GM19452 (cell line): ENCODE data around the gene CREB3L1.

ENCODE experiments used
- ATAC-seq: cut with Tn5 transposase; IDR thresholded peaks from one replicate; pipeline ENCODE4 v1.9.1; 2021; ENCODE audit not compliant: unreplicated experiment

CREB3L1 gene

DNA sequence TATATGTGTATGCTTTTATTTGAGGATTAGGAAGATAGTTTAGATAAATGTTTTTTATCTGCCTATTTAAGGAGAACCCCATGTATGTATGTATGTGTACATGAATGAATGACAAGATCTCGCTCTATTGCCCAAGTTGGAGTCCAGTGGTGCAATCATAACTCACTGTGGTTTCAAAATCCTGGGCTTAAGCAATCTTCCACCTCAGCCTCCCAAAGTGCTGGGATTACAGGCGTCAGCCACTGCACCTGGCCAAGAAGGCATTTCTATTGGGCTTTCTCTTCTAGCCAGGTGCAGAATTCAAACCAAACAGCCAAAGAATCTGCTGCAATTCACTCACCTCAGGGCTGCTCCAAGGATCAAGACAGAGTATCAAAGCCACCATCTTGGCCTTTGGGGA is 44.3 kb downstream of the CREB3L1 start:
- ATAC-seq = no peak

DNA sequence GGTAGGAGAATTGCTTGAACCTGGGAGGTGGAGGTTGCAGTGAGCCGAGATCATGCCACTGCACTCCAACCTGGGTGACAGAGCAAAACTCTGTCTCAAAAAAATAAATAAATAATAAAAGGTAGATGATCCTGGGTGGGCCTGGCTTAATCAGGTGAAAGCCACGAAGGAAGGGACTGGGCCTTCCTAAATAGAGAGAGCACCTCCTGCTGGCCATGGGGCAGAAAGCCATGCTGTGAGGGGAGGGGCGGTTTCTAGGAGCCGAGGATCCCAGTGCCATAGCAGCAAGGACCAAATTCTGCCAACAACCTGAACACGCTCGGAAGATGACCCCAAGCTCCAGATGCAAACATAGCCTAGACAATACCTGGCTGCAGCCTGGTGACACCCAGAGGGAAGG is 45.3 kb downstream of the CREB3L1 start:
- ATAC-seq = no peak

DNA sequence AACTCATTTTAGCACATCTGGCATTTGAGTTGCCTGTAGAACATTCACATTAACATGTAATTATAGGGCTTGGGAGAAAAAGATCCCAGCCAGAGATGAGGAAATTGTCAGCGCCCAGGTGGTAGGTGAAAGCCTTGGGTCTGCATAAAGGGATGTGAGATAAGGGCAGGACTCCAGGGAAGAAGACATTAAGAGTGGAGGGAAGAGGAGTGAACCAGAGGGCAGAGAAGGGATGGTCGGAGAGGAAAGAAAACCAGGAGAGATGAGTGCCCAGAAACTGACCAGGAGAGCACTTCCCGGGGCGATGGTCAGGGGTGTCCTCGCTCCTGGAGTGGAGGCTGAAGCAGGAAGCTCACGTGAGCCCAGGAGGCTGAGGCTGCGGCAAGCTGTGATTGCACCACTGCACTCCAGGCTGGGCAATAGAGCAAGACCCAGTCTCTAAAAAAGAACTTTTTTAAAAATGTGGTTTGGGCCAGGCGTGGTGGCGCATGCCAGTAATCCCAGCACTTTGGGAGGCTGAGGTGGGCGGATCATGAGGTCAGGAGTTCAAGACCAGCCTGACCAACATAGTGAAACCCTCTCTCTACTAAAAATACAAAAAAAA is 49.5 kb downstream of the CREB3L1 start:
- ATAC-seq = no peak

- ATAC-seq = no peak
Observed at GRCh38 chr11:46327829-46328228, 50.4 kb downstream of the CREB3L1 start.

GRCh38 chr11:46330154-46330553 is 52.7 kb downstream of the CREB3L1 start:
- ATAC-seq = no peak

GRCh38 chr11:46330563-46331281 is 53.3 kb downstream of the CREB3L1 start:
- ATAC-seq = no peak

GRCh38 chr11:46331282-46331984 is 54.0 kb downstream of the CREB3L1 start:
- ATAC-seq = no peak

GRCh38 chr11:46332093-46332567 is 54.7 kb downstream of the CREB3L1 start:
- no peak for ATAC-seq

- ATAC-seq = no peak
Observed at GRCh38 chr11:46332568-46333393, 55.3 kb downstream of the CREB3L1 start.

DNA sequence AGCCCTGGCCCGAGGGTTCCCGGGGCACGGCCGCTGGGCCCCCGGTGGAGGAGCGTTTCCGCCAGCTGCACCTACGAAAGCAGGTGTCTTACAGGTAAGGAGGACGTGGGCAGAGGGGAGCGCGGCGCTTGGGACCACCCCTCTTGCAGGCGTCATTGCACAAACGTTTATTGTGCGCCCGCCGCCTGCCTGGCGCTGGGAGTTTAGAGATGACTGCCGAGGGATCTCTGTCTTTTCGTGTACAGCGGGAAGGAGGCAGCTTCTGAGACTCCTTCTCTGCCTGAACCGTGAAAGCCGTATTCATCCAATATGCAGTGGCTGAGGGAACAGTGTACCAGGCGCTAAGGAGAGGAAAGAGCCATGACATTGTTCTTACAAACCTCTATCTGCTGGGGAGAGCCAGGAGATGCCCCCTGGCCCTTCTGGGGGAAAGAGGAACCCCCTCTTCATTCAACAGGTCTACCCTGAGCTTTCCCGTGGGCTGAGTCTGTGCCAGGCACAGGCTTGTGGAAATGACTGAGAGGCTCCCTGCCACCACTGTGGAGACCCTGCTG is 56.0 kb downstream of the CREB3L1 start:
- no peak for ATAC-seq

- no peak for ATAC-seq
Observed at GRCh38 chr11:46334211-46334610, 56.7 kb downstream of the CREB3L1 start.

GRCh38 chr11:46335271-46335670 is 57.8 kb downstream of the CREB3L1 start:
- ATAC-seq = no peak

DNA sequence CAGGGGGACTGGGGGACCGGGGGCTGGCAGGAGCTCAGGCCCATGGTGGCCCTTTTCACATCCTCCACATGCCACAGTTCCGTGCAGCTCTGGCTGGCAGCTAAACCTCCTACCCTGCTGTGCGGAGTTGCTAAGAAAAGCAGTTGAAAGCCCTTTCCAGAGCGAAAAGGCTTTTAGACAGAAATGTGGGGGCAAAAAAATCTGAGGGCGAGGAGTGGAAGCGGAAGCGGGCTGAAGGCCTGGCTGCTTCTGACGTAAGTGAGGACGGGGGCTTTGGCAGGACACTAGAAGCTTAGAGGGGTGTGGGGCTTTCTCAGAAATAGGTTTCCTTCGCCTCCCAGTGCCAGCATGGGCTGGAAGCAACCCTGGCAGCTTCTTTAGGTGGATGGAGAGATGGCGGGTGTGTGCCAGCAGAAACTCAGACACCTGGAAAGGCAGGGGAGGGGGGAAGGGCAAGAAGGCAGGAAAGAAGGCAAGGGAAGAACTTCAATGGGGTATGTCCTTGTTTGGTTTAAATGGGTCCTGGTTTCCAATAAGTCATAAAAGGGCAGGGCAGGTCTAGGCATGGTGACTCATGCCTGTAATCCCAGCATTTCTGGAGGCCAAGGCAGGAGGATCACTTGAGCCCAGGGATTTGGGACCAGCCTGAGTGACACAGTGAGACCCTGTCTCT is 58.6 kb downstream of the CREB3L1 start:
- ATAC-seq = no peak

DNA sequence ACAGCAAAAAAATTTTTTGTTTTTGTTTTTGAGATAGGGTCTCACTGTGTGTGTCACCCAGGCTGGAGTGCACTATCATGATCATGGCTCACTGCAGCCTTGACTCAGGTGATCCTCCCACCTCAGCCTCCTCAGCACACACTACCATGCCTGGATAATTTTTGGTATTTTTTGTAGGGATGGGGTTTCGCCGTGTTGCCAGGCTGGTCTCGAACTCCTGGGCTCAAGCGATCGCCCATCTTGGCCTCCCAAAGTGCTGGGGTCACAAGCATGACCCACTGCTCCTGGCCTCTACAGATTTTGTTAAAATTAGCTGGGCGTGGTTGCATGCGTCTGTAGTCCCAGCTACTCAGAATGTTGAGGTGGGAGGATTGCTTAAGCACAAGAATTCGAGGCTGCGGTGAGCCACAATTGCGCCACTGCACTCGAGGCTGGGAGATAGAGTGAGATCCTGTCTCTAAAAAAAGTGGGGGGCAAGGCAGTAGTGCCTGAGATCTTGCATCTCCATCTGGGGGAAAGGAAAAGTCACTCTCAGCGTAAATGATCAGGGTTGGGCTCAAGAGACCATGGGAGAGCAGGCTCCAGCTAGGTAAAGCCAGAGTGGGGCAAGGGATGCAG is 59.2 kb downstream of the CREB3L1 start:
- no peak for ATAC-seq

- no peak for ATAC-seq
Observed at GRCh38 chr11:46337626-46338345, 60.3 kb downstream of the CREB3L1 start.

- ATAC-seq = no peak
Observed at GRCh38 chr11:46338636-46338987, 61.1 kb downstream of the CREB3L1 start.

GRCh38 chr11:46338988-46339666 is 61.7 kb downstream of the CREB3L1 start:
- ATAC-seq = no peak

DNA sequence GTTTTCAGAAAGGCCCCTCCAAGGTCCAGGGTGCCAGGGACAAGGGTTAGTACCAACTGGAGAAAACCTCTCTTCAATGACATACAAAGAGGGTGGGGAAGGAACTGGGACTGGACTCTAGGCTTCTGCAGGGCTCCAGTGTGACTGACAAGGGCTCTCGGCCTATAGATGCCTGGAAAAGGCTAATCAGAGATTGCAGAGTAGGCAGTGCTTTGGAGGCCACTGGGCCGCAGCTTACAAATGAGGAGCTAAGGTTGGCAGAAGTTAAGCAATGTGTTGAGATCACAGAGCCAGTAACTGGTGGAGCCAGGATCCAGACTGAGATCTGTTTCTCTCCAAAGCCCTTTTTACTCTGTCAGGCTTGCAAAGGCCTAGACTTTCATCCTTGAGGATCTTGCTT is 62.4 kb downstream of the CREB3L1 start:
- ATAC-seq = no peak

- no peak for ATAC-seq
Observed at GRCh38 chr11:46341454-46341853, 64.0 kb downstream of the CREB3L1 start.
